ENCODE data around the gene PCDHGB7. TPM values are rescaled to one million over a fixed set of nuclear protein-coding genes. Genes with fewer than 3 reads are reported as not detected.

Gene PCDHGB7
- total and polyA plus RNA-seq, 2 experiments from 2014 or later = 8.4 to 8.8 TPM

DNA sequence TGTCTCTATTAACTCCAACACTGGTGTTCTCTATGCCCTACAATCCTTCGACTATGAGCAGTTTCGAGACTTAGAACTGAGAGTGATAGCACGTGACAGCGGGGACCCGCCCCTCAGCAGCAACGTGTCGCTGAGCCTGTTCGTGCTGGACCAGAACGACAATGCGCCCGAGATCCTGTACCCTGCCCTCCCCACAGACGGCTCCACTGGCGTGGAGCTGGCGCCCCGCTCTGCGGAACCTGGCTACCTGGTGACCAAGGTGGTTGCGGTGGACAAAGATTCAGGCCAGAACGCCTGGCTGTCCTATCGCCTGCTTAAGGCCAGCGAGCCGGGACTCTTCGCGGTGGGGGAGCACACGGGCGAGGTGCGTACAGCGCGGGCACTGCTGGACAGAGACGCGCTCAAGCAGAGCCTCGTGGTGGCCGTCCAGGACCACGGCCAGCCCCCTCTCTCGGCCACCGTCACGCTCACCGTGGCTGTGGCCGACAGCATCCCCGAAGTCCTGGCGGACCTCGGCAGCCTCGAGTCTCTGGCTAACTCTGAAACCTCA, 5.3 kb downstream of the PCDHGB7 start:
- no peak overlapping the region for H3K27ac ChIP-seq
- H2AFZ ChIP-seq = no peak overlapping the region
- no peaks in the 10 kb centered on the region for H3K4me1 ChIP-seq (ENCODE audit: insufficient read depth)
- peaks cover 14% of the 10 kb centered on the region for H3K36me3 ChIP-seq (replicated peaks; ENCODE audit: insufficient read depth, low read depth)
- H3K79me2 ChIP-seq = peaks cover 13% of the 10 kb centered on the region
- H3K27me3 ChIP-seq = no peaks in the 10 kb centered on the region
- peaks cover 90% of the 10 kb centered on the region for H3K9me3 ChIP-seq (ENCODE audit: low read depth)
- H3K4me2 ChIP-seq = no peak overlapping the region
- no peaks in the 10 kb centered on the region for H3K9me2 ChIP-seq (replicated peaks; ENCODE audit: insufficient read depth)
- H3K4me3 ChIP-seq = no peak overlapping the region
- TF ChIP-seq, protein P1, sequence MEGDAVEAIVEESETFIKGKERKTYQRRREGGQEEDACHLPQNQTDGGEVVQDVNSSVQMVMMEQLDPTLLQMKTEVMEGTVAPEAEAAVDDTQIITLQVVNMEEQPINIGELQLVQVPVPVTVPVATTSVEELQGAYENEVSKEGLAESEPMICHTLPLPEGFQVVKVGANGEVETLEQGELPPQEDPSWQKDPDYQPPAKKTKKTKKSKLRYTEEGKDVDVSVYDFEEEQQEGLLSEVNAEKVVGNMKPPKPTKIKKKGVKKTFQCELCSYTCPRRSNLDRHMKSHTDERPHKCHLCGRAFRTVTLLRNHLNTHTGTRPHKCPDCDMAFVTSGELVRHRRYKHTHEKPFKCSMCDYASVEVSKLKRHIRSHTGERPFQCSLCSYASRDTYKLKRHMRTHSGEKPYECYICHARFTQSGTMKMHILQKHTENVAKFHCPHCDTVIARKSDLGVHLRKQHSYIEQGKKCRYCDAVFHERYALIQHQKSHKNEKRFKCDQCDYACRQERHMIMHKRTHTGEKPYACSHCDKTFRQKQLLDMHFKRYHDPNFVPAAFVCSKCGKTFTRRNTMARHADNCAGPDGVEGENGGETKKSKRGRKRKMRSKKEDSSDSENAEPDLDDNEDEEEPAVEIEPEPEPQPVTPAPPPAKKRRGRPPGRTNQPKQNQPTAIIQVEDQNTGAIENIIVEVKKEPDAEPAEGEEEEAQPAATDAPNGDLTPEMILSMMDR (IDR thresholded peaks at IDR 0.05; ENCODE audit: poor library complexity) = no peak
- no peak for DNase-seq (ENCODE audit: low spot score)
- H4K20me1 ChIP-seq (ENCODE audit: insufficient read depth, poor library complexity, severe bottlenecking) = no peaks in the 10 kb centered on the region
- WGBS (ENCODE audit: low lambda C conversion rate, missing lambda C conversion rate) = 99% methylated on average over 40 of the region's 42 CpGs

DNA sequence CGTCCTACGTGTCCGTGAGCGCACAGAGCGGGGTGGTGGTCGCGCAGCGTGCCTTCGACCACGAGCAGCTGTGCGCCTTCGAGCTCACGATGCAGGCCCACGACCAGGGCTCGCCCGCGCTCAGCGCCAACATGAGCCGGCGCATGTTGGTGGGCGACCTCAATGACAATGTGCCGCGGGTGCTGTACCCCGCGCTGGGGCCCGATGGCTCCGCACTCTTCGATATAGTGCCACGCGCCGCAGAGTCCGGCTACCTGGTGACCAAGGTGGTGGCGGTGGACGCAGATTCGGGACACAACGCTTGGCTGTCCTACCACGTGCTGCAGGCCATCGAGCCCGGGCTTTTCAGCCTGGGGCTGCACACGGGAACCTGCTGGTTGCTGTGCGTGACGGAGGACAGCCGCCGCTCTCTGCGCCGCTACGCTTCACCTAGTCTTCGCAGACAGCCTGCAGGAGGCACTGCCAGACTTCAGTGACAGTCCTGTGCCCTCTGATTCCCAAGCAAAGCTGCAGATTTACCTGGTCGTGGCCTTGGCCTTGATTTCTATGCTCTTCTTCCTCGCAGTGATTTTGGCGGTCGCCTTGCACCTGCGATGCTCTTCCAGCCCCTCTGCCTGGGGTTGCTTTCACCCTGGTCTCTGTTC, 10.4 kb downstream of the PCDHGB7 start:
- H3K4me2 ChIP-seq = no peak overlapping the region
- over 99% methylated on average over 50 of the region's 53 CpGs for WGBS (ENCODE audit: low lambda C conversion rate, missing lambda C conversion rate)
- H3K4me1 ChIP-seq (ENCODE audit: insufficient read depth) = no peaks in the 10 kb centered on the region
- H3K9me2 ChIP-seq (replicated peaks; ENCODE audit: insufficient read depth) = no peaks in the 10 kb centered on the region
- TF ChIP-seq, protein P1 (IDR thresholded peaks at IDR 0.05; ENCODE audit: poor library complexity) = no peak
- TF ChIP-seq EZH2phosphoT487 (IDR thresholded peaks at IDR 0.05; ENCODE audit: low read depth, severe bottlenecking, unreplicated experiment) (no peak), EZH2 (IDR thresholded peaks at IDR 0.05; ENCODE audit: borderline replicate concordance) (no peak)
- H3K27me3 ChIP-seq = no peaks in the 10 kb centered on the region
- no peaks in the 10 kb centered on the region for H4K20me1 ChIP-seq (ENCODE audit: insufficient read depth, poor library complexity, severe bottlenecking)
- DNase-seq (ENCODE audit: low spot score) = no peak
- peaks cover 83% of the 10 kb centered on the region for H3K9me3 ChIP-seq (ENCODE audit: low read depth)
- H3K36me3 ChIP-seq (replicated peaks; ENCODE audit: insufficient read depth, low read depth) = peaks cover 15% of the 10 kb centered on the region
- peaks cover 15% of the 10 kb centered on the region for H3K79me2 ChIP-seq
- H3K4me3 ChIP-seq = no peak overlapping the region
- H3K27ac ChIP-seq = no peak overlapping the region
- no peak overlapping the region for H2AFZ ChIP-seq

DNA sequence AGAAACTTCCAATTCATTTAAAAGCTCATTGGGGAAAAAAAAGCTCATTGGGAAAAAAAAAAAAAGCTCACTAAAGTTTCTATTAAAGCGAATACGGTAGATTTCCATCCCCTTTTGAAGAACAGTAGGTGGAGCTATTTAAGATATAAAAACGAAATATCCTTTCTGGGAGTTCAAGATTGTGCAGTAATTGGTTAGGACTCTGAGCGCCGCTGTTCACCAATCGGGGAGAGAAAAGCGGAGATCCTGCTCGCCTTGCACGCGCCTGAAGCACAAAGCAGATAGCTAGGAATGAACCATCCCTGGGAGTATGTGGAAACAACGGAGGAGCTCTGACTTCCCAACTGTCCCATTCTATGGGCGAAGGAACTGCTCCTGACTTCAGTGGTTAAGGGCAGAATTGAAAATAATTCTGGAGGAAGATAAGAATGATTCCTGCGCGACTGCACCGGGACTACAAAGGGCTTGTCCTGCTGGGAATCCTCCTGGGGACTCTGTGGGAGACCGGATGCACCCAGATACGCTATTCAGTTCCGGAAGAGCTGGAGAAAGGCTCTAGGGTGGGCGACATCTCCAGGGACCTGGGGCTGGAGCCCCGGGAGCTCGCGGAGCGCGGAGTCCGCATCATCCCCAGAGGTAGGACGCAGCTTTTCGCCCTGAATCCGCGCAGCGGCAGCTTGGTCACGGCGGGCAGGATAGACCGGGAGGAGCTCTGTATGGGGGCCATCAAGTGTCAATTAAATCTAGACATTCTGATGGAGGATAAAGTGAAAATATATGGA, 13.0 kb downstream of the PCDHGB7 start, which contains the start of gene PCDHGA12:
PCDHGA12 (plus strand) TSS at position 176 of the 782 bp plus-strand sequence; CDS start at position 429, 253 bp downstream.
- Histone ChIP-seq H2AFZ (no peak within 1 kb of the TSS), H3K9me2 (replicated peaks; ENCODE audit: insufficient read depth) (no peaks in the 10 kb centered on the region), H3K4me2 (no peak within 1 kb of the TSS), H3K27ac (no peak within 1 kb of the TSS), H3K4me3 (peak within 1 kb of the TSS; percentile 10), H3K27me3 (no peaks in the 10 kb centered on the region), H3K9me3 (ENCODE audit: low read depth) (peaks cover 67% of the 10 kb centered on the region), H4K20me1 (ENCODE audit: insufficient read depth, poor library complexity, severe bottlenecking) (no peaks in the 10 kb centered on the region), H3K4me1 (ENCODE audit: insufficient read depth) (no peaks in the 10 kb centered on the region), H3K79me2 (peaks cover 11% of the 10 kb centered on the region), H3K36me3 (replicated peaks; ENCODE audit: insufficient read depth, low read depth) (peaks cover 14% of the 10 kb centered on the region)
- DNase-seq (ENCODE audit: low spot score) = no peak
- TF ChIP-seq, protein P1 (IDR thresholded peaks at IDR 0.05; ENCODE audit: poor library complexity) = no peak
- TF ChIP-seq EZH2 (IDR thresholded peaks at IDR 0.05; ENCODE audit: borderline replicate concordance) (no peak), EZH2phosphoT487 (IDR thresholded peaks at IDR 0.05; ENCODE audit: low read depth, severe bottlenecking, unreplicated experiment) (no peak)
- 98% methylated on average over 33 of the region's 33 CpGs for WGBS (ENCODE audit: low lambda C conversion rate, missing lambda C conversion rate)
